ENCODE measurements around the gene FLAD1. TPM values are rescaled to one million over a fixed set of nuclear protein-coding genes. Genes with fewer than 3 reads are reported as not detected.

The FLAD1 gene
- total and polyA plus RNA-seq, 2 experiments from 2014 or later, result 74.5 to 75.0 TPM

GRCh38 chr1:154992721-154993571 lies 9.8 kb downstream of the FLAD1 start:
- no peaks in the 10 kb centered on the region for H3K9me2 ChIP-seq (ENCODE audit: insufficient read depth)
- H3K27ac ChIP-seq (ENCODE audit: low read depth), result no peak overlapping the region
- peak; percentile 65 for DNase-seq (ENCODE audit: low spot score)
- H3K4me1 Mint-ChIP-seq, result peaks cover 26% of the 10 kb centered on the region
- peak; percentile 56 for ATAC-seq
- peaks cover 5% of the 10 kb centered on the region; the same call in 1 of the 2 replicates for H3K36me3 ChIP-seq (ENCODE audit: insufficient read depth)
- peaks cover 7% of the 10 kb centered on the region; the same call in 1 of the 2 replicates for H4K20me1 ChIP-seq (replicated peaks; ENCODE audit: insufficient read depth)
- H3K4me3 Mint-ChIP-seq, result no peak overlapping the region
- no peak overlapping the region for H2AFZ ChIP-seq
- H3K36me3 Mint-ChIP-seq (ENCODE audit: low read depth), result peaks cover 31% of the 10 kb centered on the region
- H3K4me3 ChIP-seq, result no peak overlapping the region
- peaks cover 6% of the 10 kb centered on the region for H3K79me2 ChIP-seq (replicated peaks; ENCODE audit: insufficient read depth)
- H3K4me1 ChIP-seq (ENCODE audit: insufficient read depth), result no peaks in the 10 kb centered on the region
- TF ChIP-seq NANOG (IDR thresholded peaks at IDR 0.05; ENCODE audit: borderline replicate concordance) (no peak), CTCF (conservative IDR thresholded peaks at IDR 0.05; ENCODE audit: low read depth in 2 of 2) (peak; percentile 33 to 58)
- H3K27me3 ChIP-seq (ENCODE audit: insufficient read depth), result no peaks in the 10 kb centered on the region
- no peaks in the 10 kb centered on the region; the same call in 2 of the 3 replicates for H3K9me3 Mint-ChIP-seq
- H3F3A ChIP-seq (replicated peaks; ENCODE audit: low read depth), result peaks cover 19% of the 10 kb centered on the region; the same call in 1 of the 2 replicates
- peaks cover 17% of the 10 kb centered on the region for H3K27me3 Mint-ChIP-seq (ENCODE audit: insufficient read depth, low read depth, poor library complexity)
- no peak overlapping the region for H3K27ac Mint-ChIP-seq
- H3K4me2 ChIP-seq, result no peak overlapping the region

- Mint-ChIP-seq H3K9me3 (no peaks in the 10 kb centered on the region), H3K4me1 (peaks cover 31% of the 10 kb centered on the region), H3K27ac (peak within 1 kb of the TSS; percentile 78; the same call in 1 of the 2 replicates), H3K27me3 (ENCODE audit: insufficient read depth, low read depth, poor library complexity) (peaks cover 14% of the 10 kb centered on the region), H3K36me3 (ENCODE audit: low read depth) (peaks cover 23% of the 10 kb centered on the region), H3K4me3 (no peak within 1 kb of the TSS; the same call in 2 of the 3 replicates)
- Histone ChIP-seq H3K27ac (ENCODE audit: low read depth) (0 out of 2 replicates have a peak within 1 kb of the TSS, but pooled peaks have one; percentile 39), H3K9me2 (ENCODE audit: insufficient read depth) (no peaks in the 10 kb centered on the region), H3K36me3 (ENCODE audit: insufficient read depth) (0 out of 2 replicates have a peak, but pooled peaks cover 5% of the 10 kb centered on the region), H3F3A (replicated peaks; ENCODE audit: low read depth) (peaks cover 19% of the 10 kb centered on the region; the same call in 1 of the 2 replicates), H3K79me2 (replicated peaks; ENCODE audit: insufficient read depth) (no peaks in the 10 kb centered on the region; the same call in 1 of the 2 replicates), H2AFZ (no peak within 1 kb of the TSS), H3K4me1 (ENCODE audit: insufficient read depth) (peaks cover 2% of the 10 kb centered on the region; the same call in 1 of the 2 replicates), H3K4me3 (no peak within 1 kb of the TSS), H3K27me3 (ENCODE audit: insufficient read depth) (no peaks in the 10 kb centered on the region), H3K4me2 (no peak within 1 kb of the TSS), H4K20me1 (replicated peaks; ENCODE audit: insufficient read depth) (peaks cover 5% of the 10 kb centered on the region; the same call in 1 of the 2 replicates)
- no peak for DNase-seq (ENCODE audit: low spot score)
- ATAC-seq, result no peak
- TF ChIP-seq CTCF (conservative IDR thresholded peaks at IDR 0.05; ENCODE audit: low read depth in 2 of 2), result no peak
- TF ChIP-seq EZH2phosphoT487 (IDR thresholded peaks at IDR 0.05; ENCODE audit: unreplicated experiment), result no peak
- no peak for TF ChIP-seq REST (IDR thresholded peaks at IDR 0.05; ENCODE audit: unreplicated experiment)
- TF ChIP-seq CREB1 (CRISPR knock-in tag; IDR thresholded peaks at IDR 0.05; ENCODE audit: low read depth), result no peak
These were observed 10.6 kb downstream of the FLAD1 start, which contains the start of gene LENEP for GRCh38 chr1:154993572-154994268. TSS of gene LENEP (plus strand) at chr1:154993586. CDS start at chr1:154993608, 22 bp downstream.

All from GM23338 (cell line).